Effector memory CD4-positive, alpha-beta T cell (primary cell): ENCODE data around the gene SLC39A11.

Source experiments
- DNase-seq, 3 donors: peaks; one replicate each; pipeline ENCODE4 v3.0.0-alpha.2; 2020
- H3K27ac ChIP-seq: 2 replicates; pipeline ENCODE4 v1.7.0; 2013; ENCODE audit warnings: mild to moderate bottlenecking, low read length, moderate library complexity; ENCODE audit not compliant: insufficient read depth, poor library complexity, severe bottlenecking
- H3K27me3 ChIP-seq: replicated peaks from 2 replicates; pipeline ENCODE4 v1.7.0; 2013; ENCODE audit warnings: mild to moderate bottlenecking, low read length; ENCODE audit not compliant: insufficient read depth, control insufficient read depth, poor library complexity, severe bottlenecking
- H3K36me3 ChIP-seq: 2 replicates; pipeline ENCODE4 v1.7.0; 2013; ENCODE audit warnings: mild to moderate bottlenecking, low read length, moderate library complexity; ENCODE audit not compliant: control insufficient read depth, insufficient read depth
- H3K4me1 ChIP-seq: 2 replicates; pipeline ENCODE4 v1.7.0; 2013; ENCODE audit warnings: low read length, mild to moderate bottlenecking; ENCODE audit not compliant: control insufficient read depth, insufficient read depth, poor library complexity, severe bottlenecking
- H3K4me3 ChIP-seq: 2 replicates; pipeline ENCODE4 v1.7.0; 2013; ENCODE audit warnings: low read length, low read depth, mild to moderate bottlenecking; ENCODE audit not compliant: insufficient read depth, poor library complexity, severe bottlenecking
- H3K9me3 ChIP-seq: 2 replicates; pipeline ENCODE4 v1.7.0; 2013; ENCODE audit warnings: mild to moderate bottlenecking, low read length, moderate library complexity; ENCODE audit not compliant: control insufficient read depth

The SLC39A11 gene

DNA sequence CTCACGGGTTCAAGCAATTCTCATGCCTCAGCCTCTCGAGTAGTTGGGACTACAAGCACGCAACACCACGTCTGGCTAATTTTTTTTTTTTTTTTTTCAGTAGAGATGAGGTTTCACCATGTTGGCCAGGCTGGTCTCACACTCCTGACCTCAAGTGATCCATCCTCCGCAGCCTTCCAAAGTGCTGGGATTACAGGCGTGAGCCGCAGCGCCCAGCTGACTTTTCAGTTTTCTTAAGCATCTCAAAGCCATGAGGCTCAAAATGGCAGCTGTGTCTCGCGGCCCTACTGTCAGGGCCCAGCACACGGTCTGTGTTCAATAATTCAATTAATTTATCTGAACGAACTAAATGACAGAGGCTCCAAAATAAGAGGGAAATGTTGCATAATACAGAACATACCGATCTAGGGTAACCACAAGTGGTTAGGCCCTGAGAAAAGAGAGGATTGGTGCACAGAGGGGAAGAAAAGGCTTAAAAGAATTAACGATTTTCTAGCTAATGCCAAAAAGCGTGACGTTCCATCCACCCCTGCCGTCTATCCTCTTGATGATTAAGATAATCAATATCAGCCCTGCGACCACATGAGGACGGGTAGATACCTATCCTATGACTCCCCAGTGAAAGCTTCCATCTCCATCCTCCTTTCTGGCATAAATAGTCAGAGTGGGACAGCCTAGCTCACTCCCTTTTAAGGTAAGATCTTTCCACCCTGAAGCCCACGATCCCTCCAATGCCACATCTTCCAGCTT lies 136.9 kb downstream of the SLC39A11 start:
- no peak overlapping the region for H3K4me3 ChIP-seq
- H3K27me3 ChIP-seq = no peaks in the 10 kb centered on the region
- no peaks in the 10 kb centered on the region for H3K9me3 ChIP-seq
- H3K36me3 ChIP-seq = no peaks in the 10 kb centered on the region
- DNase-seq = no peak
- H3K27ac ChIP-seq = no peak overlapping the region
- H3K4me1 ChIP-seq = no peaks in the 10 kb centered on the region

DNA sequence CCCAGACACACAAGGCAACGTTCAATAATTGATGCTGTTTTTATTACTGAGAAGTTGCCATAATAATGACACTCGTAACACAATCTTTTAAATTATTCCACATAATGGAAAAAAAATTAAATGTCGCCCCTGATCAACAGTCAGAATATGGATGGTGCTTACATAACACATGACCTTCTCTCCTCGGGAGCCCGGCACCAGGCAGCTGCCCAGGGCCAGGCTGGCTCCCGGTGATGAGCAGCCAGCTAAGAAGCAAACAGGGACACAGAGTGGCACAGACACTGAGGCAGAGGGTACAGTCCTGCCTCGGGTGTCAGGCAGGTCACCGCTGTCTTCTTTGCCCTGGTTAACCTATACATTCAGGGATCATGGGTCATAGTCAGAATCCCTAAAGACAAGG lies 137.9 kb downstream of the SLC39A11 start:
- Histone ChIP-seq H3K9me3 (no peaks in the 10 kb centered on the region), H3K36me3 (no peaks in the 10 kb centered on the region), H3K4me3 (no peak overlapping the region), H3K4me1 (no peaks in the 10 kb centered on the region), H3K27me3 (no peaks in the 10 kb centered on the region), H3K27ac (no peak overlapping the region)
- DNase-seq = no peak

DNA sequence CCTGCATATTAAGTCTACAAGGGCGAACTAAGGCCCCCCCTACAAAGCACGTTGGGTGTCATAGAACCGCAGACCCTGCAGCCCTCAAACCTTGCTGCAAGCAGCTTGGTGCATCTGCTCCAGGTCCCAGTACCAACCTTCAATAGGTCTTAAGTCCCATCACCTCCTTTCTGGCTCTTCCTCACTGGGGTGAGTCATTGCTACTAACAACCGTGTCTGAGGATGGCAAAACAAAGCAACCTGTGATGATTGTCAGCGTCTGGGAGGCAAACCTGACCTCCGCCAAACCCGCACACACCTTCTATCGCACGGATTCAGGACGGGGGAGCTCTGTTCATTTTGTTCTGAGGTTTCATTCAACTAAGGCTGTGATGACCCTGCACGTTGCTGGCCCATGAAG lies 138.9 kb downstream of the SLC39A11 start:
- Histone ChIP-seq H3K9me3 (no peaks in the 10 kb centered on the region), H3K4me3 (no peak overlapping the region), H3K4me1 (no peaks in the 10 kb centered on the region), H3K27ac (no peak overlapping the region), H3K27me3 (no peaks in the 10 kb centered on the region), H3K36me3 (no peaks in the 10 kb centered on the region)
- DNase-seq = no peak

DNA sequence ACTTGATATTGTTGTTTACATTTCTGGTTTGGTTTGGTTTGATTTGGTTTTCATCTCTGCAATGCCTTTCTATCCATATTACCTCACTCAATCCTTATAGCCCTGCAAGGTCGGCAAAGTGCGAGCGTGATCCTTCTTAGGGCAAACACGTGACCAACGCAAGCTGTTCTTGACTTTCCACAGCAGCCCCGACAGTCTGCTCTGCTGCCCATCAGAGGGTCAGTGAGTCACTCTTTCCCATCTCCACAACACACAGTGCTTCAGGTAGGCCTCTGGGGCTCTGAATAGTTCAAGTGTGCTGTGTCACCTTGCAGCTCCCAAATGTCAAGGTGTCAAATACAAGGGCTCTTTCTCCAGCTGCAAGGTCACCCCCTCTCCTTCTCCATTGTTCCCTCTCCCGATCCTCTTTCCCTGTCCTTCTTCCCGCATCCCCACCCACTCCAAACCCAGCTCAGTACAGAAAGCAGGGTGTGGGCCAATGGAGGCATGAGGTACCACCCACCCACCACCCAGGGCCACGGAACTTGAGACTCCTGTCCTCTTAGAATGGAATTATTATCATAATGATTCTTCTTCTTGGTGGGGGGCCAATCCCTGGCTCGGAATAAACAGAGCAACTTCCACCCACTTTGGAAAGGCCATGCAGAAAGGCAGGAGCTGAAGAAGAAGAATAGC lies 139.7 kb downstream of the SLC39A11 start:
- Histone ChIP-seq H3K4me3 (no peak overlapping the region), H3K4me1 (no peaks in the 10 kb centered on the region), H3K27ac (no peak overlapping the region), H3K27me3 (no peaks in the 10 kb centered on the region), H3K36me3 (no peaks in the 10 kb centered on the region), H3K9me3 (no peaks in the 10 kb centered on the region)
- DNase-seq = no peak

DNA sequence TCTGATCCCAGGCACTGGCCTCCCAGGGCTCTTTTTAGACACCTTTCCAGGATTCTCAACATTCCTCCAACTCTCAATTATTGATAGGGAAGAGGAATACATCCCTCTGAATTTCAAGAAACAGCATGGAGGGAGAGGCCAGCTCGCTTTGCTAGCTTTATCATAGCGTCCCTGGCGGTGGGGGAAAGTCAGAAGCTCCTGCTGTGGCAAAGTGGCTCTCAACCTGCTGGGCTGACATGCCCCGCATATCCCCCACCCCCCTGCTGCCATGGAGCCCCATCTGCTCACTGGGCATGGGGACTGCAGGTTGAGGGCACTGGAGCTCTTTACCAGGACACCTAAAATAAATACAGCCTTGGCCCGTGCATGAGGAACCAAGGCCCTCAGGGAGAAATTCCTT lies 140.3 kb downstream of the SLC39A11 start:
- DNase-seq = no peak
- Histone ChIP-seq H3K4me3 (no peak overlapping the region), H3K9me3 (no peaks in the 10 kb centered on the region), H3K36me3 (no peaks in the 10 kb centered on the region), H3K27me3 (no peaks in the 10 kb centered on the region), H3K4me1 (no peaks in the 10 kb centered on the region), H3K27ac (no peak overlapping the region)

DNA sequence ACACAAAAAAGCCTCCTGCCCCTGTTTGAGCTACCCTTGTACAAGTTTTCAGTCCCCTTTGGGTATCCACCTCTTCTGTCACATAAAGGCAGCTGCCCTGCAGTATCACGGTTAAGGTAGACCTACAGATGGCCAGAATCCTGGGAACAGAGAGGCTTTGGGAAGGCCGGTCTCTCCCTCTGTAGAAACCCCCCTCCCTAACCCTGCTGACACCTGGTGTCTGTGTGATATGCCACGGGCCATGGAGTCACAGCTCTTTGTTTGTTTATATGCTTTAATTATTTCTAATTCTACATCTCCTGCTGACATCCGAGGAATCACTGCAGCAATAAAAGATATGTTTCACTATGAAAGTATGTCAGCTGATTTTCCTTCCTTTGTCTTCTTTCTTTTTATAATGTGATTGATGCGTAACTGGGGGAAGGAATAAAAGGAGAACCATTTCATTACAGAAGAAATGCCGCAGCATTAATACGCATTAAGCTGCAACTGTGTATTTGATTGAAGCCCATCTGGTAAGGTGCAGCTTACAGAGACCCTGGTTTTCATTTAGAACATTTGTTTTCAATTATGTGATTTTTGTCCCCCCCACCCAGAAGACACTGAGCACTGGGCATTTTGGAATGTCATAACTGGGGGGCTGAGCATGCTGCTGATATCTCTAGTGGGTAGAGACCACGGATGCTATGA lies 142.1 kb downstream of the SLC39A11 start:
- Histone ChIP-seq H3K4me1 (no peaks in the 10 kb centered on the region), H3K4me3 (no peak overlapping the region), H3K27me3 (no peaks in the 10 kb centered on the region), H3K9me3 (no peaks in the 10 kb centered on the region), H3K36me3 (no peaks in the 10 kb centered on the region), H3K27ac (no peak overlapping the region)
- no peak for DNase-seq

DNA sequence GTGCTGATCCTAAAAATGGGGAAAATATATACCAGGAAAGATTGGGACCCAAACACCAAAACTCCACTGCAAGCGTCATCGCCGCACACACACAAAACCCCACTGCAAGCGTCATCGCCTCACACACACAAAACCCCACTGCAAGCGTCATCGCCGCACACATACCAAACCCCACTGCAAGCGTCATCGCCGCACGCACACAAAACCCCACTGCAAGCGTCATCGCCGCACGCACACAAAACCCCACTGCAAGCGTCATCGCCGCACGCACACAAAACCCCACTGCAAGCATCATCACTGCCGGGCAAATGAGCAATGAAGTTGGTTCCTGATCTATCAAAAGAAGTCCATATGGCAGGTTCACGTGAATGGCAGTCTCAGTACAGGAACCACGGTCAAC lies 144.4 kb downstream of the SLC39A11 start:
- H3K4me1 ChIP-seq = no peaks in the 10 kb centered on the region
- no peak for DNase-seq
- H3K27ac ChIP-seq = no peak overlapping the region
- H3K9me3 ChIP-seq = no peaks in the 10 kb centered on the region
- H3K4me3 ChIP-seq = no peak overlapping the region
- no peaks in the 10 kb centered on the region for H3K27me3 ChIP-seq
- no peaks in the 10 kb centered on the region for H3K36me3 ChIP-seq

DNA sequence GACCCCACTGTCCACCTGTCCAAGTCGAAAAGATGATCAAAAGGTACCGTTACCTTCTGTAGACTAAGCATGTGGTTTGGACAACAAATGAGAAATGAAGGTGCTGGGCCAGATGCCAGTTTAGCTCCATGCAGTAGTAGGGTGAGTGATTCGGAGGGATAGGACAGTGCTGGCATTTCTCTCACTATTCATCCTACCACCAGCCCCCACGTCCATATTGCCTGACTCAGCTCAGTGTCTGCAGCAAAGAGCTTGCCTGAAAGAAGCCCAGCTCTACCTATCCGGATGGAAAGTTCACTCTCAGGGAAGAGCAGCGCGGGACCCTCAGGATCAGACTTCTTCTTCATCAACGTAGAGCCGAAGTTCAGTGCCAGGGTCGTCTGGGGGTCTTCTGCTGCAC lies 145.0 kb downstream of the SLC39A11 start:
- no peaks in the 10 kb centered on the region for H3K36me3 ChIP-seq
- H3K9me3 ChIP-seq = no peaks in the 10 kb centered on the region
- H3K4me1 ChIP-seq = no peaks in the 10 kb centered on the region
- no peak for DNase-seq
- no peak overlapping the region for H3K4me3 ChIP-seq
- no peaks in the 10 kb centered on the region for H3K27me3 ChIP-seq
- no peak overlapping the region for H3K27ac ChIP-seq

DNA sequence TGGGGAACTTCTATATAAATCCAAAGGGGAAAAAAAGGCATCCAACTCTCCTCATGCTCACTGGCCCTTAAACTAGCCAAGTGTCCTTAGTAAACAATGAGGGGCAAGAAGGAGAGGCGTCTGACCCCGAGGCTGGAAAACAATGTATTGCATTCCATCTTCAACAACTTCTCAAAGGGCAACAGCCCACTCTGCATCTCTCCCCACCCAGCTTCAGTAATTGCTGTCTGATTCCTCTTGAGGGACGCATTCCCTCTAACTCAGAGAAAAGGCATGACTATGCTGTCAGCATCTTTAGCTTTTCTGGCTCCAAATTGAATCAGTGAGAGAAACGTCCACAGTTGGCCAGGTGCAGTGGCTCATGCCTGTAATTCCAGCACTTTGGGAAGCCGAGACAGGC lies 145.8 kb downstream of the SLC39A11 start:
- no peak overlapping the region for H3K4me3 ChIP-seq
- H3K36me3 ChIP-seq = no peaks in the 10 kb centered on the region
- no peaks in the 10 kb centered on the region for H3K4me1 ChIP-seq
- H3K27ac ChIP-seq = no peak overlapping the region
- H3K9me3 ChIP-seq = no peaks in the 10 kb centered on the region
- DNase-seq = no peak
- H3K27me3 ChIP-seq = no peaks in the 10 kb centered on the region

DNA sequence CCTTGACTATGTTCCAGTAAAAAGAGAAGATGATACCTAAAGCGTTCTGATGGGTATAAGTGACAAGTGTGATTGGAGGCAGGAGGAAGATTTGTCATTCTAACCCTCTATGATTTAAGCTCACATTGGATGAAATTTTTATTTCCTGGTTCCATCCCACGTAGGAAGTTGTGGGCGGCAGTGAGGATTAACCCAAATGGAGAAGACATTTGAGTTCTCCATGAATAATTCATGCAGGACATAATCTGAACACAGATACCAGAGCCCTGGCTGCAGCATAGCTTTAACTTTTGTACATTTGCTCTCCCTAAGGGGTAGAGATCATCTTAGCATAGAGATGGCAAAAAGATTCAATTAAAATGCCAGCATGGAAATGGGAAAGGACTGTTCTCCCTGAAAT lies 146.3 kb downstream of the SLC39A11 start:
- no peaks in the 10 kb centered on the region for H3K27me3 ChIP-seq
- no peak overlapping the region for H3K4me3 ChIP-seq
- H3K4me1 ChIP-seq = no peaks in the 10 kb centered on the region
- no peaks in the 10 kb centered on the region for H3K36me3 ChIP-seq
- no peaks in the 10 kb centered on the region for H3K9me3 ChIP-seq
- H3K27ac ChIP-seq = no peak overlapping the region
- no peak for DNase-seq
